Tibial nerve (tissue), 4 donors: ENCODE results near the gene MINK1.

Experiments
- CTCF ChIP-seq, 5 experiments: fragments of 200-600 bp in 3 of 5; fragments of 450-650 bp in 2 of 5; sonication (generic) in 3 of 5; IDR thresholded peaks; one replicate each; pipeline ENCODE4 v1.5.1; 2016 to 2019; ENCODE audit warnings: antibody characterized with exemption in 5 of 5, mild to moderate bottlenecking in 3 of 5, moderate library complexity in 2 of 5
- EP300 ChIP-seq, 2 donors: sonication (generic); formaldehyde crosslinking; IDR thresholded peaks; one replicate each; pipeline ENCODE4 v1.6.1; 2017; ENCODE audit warnings: antibody characterized with exemption in 2 of 2, mild to moderate bottlenecking in 1 of 2

DNA sequence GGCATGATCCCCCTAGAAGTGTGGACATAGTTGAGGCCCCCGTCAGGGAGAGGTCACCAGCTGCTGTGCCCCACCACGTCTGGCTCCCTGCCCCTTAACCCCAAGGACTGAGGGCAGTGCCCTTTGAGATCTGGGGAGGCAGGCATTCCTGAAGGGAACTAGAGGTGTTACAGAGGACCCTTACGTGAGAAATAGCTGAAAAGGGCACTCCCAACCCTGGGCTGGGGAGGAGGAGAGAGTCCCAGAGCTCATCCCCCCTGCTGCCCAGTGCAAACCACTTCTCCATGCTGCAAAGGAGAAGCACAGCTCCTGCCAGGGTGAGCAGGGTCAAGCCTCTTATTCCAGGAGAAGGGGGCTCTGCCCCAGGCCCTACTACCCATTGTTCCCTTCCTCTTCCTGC, 10.3 kb upstream of the MINK1 start:
- TF ChIP-seq CTCF (IDR thresholded peaks at IDR 0.05): no peak
- TF ChIP-seq EP300 (IDR thresholded peaks at IDR 0.05): no peak
